Lung (tissue), 12 donors: ENCODE measurements around the gene DIP2C. TPM values are rescaled to one million over a fixed set of nuclear protein-coding genes. Genes with fewer than 3 reads are reported as not detected.

Experiments
- ATAC-seq: fragments of 200-7000 bp; cut with Tn5 transposase; one replicate; pipeline ENCODE4 v1.9.1; 2020; ENCODE audit warnings: moderate number of reproducible peaks; ENCODE audit not compliant: insufficient read depth, low FRiP score
- DNase-seq, 3 donors: peaks; one replicate each; pipeline ENCODE4 v3.0.0-alpha.2; 2013 to 2017
- H3K27ac ChIP-seq, 2 donors: one replicate each; pipeline ENCODE4 v1.5.1; 2013; ENCODE audit warnings: mild to moderate bottlenecking in 2 of 2, moderate library complexity in 2 of 2, control low read depth in 1 of 2, inconsistent platforms in 1 of 2, low read depth in 1 of 2, low read length in 1 of 2
- H3K27me3 ChIP-seq, 3 donors: one replicate each; pipeline ENCODE4 v1.5.1; 2013; ENCODE audit warnings: low read length in 2 of 3; ENCODE audit not compliant: control insufficient read depth in 3 of 3, insufficient read depth in 3 of 3
- H3K36me3 ChIP-seq, 4 donors: one replicate each; pipeline ENCODE4 v1.5.1; 2013; ENCODE audit warnings: low read length in 4 of 4, mild to moderate bottlenecking in 1 of 4, moderate library complexity in 1 of 4; ENCODE audit not compliant: control insufficient read depth in 4 of 4, insufficient read depth in 4 of 4
- H3K4me1 ChIP-seq, 5 donors: one replicate each; pipeline ENCODE4 v1.5.1; 2013; ENCODE audit warnings: low read length in 5 of 5, mild to moderate bottlenecking in 2 of 5, moderate library complexity in 1 of 5; ENCODE audit not compliant: control insufficient read depth in 5 of 5, insufficient read depth in 5 of 5
- H3K4me3 ChIP-seq: one replicate; pipeline ENCODE4 v1.5.1; 2013; ENCODE audit warnings: mild to moderate bottlenecking, control low read depth, moderate library complexity
- H3K9ac ChIP-seq, 2 donors: one replicate each; pipeline ENCODE4 v1.5.1; 2013; ENCODE audit warnings: low read length in 2 of 2, control low read depth in 1 of 2; ENCODE audit not compliant: insufficient read depth in 1 of 2
- H3K9me3 ChIP-seq, 4 donors: one replicate each; pipeline ENCODE4 v1.5.1; 2013; ENCODE audit warnings: low read length in 3 of 4, mild to moderate bottlenecking in 1 of 4, moderate library complexity in 1 of 4; ENCODE audit not compliant: control insufficient read depth in 4 of 4, insufficient read depth in 3 of 4
- WGBS, 2 donors: extraction: QIAGEN DNeasy Blood & Tissue Kit; methylation state at CpG; one replicate each; pipeline ENCODE4 v1.1.7; 2013; 5-methylcytosine and 5-hydroxymethylcytosine counted together
- polyA plus RNA-seq, 2 donors: library from polyadenylated mRNA; stranded (reverse); fragments of 200-250 nt; gene quantifications; one replicate each; pipeline ENCODE4 v1.2.1, GENCODE V29; 2013
- total RNA-seq, 2 donors: library from RNA; depleted of rRNA in 1 of 2; stranded (reverse); fragments of >200 nt in 1 of 2; gene quantifications; one replicate each; pipeline ENCODE4 v1.2.1, GENCODE V29; 2014 to 2021
- TF ChIP-seq, protein P1 (sequence below): IDR thresholded peaks from 2 replicates; pipeline ENCODE4 v1.5.1; 2012; ENCODE audit warnings: mild to moderate bottlenecking; ENCODE audit errors: control extremely low read depth, extremely low read depth
- donor health status: control.
- donor health status: control.
- donor health status: Bipolar disorder and iron deficiency.
- donor health status: healthy.
- donor health status: DM: yes; HTN: yes; CAD: no.

Gene DIP2C
- total and polyA plus RNA-seq, 4 donors, result 3.6 to 20.0 (median 9.5) TPM

DNA sequence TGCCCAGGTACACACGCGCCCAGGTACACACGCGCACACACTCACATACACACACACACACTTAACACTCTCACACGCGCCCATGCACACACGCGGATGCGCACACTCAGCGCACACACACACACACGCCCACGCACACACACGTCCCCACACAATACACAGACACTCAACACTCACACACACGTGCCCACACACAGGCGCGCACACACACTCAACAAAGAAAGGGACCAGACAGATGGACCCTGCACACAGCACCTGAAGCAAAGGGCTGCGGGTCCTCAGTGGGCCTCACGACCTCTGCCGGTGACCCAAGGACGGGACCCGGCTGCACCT is 296.8 kb downstream of the DIP2C start:
- Histone ChIP-seq H3K9ac (no peak overlapping the region), H3K9me3 (no peaks in the 10 kb centered on the region), H3K4me3 (no peak overlapping the region), H3K27me3 (no peaks in the 10 kb centered on the region), H3K27ac (no peak overlapping the region), H3K36me3 (peaks cover 0 to 15% (median 11%) of the 10 kb centered on the region in 4 donors), H3K4me1 (peaks cover 0 to 17% (median 3%) of the 10 kb centered on the region in 5 donors)
- TF ChIP-seq, protein P1, sequence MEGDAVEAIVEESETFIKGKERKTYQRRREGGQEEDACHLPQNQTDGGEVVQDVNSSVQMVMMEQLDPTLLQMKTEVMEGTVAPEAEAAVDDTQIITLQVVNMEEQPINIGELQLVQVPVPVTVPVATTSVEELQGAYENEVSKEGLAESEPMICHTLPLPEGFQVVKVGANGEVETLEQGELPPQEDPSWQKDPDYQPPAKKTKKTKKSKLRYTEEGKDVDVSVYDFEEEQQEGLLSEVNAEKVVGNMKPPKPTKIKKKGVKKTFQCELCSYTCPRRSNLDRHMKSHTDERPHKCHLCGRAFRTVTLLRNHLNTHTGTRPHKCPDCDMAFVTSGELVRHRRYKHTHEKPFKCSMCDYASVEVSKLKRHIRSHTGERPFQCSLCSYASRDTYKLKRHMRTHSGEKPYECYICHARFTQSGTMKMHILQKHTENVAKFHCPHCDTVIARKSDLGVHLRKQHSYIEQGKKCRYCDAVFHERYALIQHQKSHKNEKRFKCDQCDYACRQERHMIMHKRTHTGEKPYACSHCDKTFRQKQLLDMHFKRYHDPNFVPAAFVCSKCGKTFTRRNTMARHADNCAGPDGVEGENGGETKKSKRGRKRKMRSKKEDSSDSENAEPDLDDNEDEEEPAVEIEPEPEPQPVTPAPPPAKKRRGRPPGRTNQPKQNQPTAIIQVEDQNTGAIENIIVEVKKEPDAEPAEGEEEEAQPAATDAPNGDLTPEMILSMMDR, result no peak
- WGBS, 2 donors, result 91 to 92% methylated on average over 21 of the region's 21 CpGs
- ATAC-seq (no peak), DNase-seq (no peak)

DNA sequence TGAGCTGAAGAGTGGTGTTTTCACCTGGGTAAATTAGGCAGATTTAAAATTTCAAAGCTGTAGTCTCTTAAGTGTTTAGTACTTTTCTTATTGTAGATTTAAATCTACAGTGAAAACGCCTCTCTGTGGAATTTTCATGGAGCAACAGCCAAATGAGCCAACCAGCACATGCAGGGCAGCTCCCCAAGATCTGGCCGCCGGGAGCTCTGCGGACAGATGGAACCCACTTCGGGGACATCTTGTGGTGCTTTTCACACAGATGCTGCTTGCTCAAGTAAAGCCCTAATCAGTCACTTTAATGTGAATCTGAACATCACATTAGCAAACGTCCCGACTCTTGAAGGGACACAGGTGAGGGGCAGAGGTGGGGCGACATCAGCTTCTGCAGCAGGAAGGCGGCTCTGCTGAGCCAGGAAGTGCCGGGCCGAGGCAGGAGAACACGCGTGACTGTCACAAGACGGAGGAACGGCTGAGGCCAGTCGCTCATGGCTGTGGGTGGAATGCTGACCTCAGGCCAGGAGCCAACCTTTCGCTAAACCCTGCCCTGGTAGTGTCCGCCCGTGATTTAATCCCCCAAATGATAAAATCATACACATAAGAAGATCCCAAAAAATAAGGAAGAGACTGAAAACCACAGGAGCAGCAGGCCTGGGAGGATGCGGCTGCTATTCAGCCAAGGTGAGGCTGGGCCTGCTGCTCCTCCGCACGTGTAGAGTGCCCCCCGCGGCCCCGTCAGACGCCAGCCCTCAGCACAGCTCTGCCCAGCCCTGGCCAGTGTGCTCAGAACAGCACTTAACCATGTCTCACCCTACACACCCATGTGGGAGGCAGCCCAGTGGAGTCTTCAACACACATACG is 297.4 kb downstream of the DIP2C start:
- Histone ChIP-seq H3K9me3 (no peaks in the 10 kb centered on the region), H3K4me3 (no peak overlapping the region), H3K9ac (no peak overlapping the region), H3K36me3 (peaks cover 0 to 17% (median 11%) of the 10 kb centered on the region in 4 donors), H3K27me3 (no peaks in the 10 kb centered on the region), H3K27ac (no peak overlapping the region), H3K4me1 (peaks cover 0 to 11% (median 3%) of the 10 kb centered on the region in 5 donors)
- ATAC-seq, result no peak
- no peak for DNase-seq
- WGBS, 2 donors, result 92 to 93% methylated on average over 27 of the region's 27 CpGs
- TF ChIP-seq, protein P1, result no peak

DNA sequence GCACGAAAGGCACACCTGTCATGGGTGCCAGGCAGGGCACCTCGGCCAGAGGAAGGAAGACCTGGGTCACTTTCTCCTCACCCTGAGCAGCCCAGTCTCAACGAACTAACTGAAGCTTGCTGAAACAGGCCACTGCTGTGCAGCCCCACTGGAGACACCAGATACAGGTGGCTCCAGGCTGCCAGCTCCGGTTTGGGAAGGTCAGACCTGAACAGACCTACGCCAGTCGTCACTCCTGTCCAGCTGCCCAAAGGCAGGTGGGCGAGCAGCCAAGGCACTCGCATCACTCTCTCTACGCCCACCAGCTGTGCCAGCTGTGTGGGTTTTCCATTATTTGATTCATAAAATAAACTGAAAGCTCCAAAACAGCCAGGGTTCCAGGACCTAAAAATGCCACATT is 298.2 kb downstream of the DIP2C start:
- Histone ChIP-seq H3K4me1 (peaks cover 0 to 3% (median 0%) of the 10 kb centered on the region in 5 donors), H3K36me3 (peaks cover 0 to 22% (median 11%) of the 10 kb centered on the region in 4 donors), H3K27me3 (no peaks in the 10 kb centered on the region), H3K9me3 (no peaks in the 10 kb centered on the region), H3K4me3 (no peak overlapping the region), H3K9ac (no peak overlapping the region), H3K27ac (no peak overlapping the region)
- TF ChIP-seq, protein P1, result no peak
- DNase-seq (no peak), ATAC-seq (no peak)
- WGBS, 2 donors, result 77 to 87% methylated on average over 9 of the region's 9 CpGs
